ENCODE data around the gene LRP8.

DNA sequence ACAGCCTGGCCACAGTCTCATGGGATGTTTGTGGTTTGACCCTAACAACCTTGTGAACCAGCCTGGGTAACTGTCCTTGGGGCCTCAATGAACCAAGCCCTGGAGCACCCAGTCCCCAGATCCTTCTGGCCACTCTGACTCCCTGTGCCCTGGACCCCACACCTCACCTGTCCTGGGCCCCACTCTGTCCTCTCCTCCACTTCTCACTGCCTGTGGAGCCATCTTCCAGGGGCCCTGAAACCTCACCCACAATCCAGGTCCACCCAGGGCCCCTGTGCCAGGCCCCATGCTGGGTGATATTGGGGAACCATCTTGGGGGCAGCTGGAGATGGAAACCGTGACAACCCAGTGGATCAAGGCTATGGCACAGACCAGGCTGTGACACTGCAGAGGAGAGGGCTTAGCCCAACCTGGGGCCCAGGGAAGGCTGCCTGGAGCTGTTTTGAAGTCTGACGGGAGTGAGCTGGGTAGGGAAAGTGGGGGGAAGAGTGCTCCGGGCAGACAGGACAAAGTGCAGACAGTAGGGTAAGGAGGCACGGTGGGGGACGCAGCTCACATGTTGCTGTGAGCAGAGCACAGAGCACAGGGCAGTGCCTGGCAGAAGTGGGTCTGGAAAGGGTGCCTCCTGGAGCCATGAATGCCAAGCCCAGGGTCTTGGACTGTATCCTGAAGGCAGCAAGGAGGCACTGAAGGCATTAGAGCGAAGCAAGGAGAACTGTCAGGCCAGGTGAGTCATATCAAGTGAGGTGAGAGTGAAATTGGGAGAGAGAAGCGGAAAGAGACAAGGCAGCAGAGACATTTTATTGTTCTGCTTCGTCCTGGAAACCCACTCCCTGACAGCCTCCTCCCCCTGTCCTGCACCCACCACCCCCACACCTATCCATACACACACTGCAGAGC lies 12.1 kb upstream of the LRP8 start:
- no peak for TF ChIP-seq POLR2A (IDR thresholded peaks at IDR 0.05; ENCODE audit: low read length)
- no peak for TF ChIP-seq GATA1 (IDR thresholded peaks at IDR 0.05; ENCODE audit: low read depth, low read length)
